ENCODE measurements around the gene CCER1.
"Not testable (repeated sequence)": the region's sequence is repeated elsewhere in the genome, so short reads cannot be mapped to it uniquely, and the experiment has no call there.

Gene CCER1, protein sequence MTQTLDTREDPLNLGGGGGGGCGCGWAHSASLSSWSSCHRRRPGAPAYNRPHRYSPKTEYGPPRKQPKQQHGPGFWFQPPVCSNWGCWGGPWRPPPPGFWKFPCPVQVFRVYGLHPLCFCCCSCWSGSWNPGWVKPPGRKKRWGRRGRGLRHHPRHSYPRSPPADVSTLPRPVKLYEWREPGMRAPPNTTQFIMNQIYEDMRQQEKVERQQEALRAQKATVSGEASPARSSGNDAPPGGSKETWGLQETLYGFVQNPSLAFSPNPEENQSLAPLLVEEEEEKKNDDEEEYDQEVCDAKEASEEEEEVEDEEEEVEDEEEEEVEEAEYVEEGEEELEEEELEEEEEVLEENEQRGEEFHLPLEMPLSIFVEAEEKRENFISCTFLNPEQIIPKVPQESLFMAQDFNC

DNA sequence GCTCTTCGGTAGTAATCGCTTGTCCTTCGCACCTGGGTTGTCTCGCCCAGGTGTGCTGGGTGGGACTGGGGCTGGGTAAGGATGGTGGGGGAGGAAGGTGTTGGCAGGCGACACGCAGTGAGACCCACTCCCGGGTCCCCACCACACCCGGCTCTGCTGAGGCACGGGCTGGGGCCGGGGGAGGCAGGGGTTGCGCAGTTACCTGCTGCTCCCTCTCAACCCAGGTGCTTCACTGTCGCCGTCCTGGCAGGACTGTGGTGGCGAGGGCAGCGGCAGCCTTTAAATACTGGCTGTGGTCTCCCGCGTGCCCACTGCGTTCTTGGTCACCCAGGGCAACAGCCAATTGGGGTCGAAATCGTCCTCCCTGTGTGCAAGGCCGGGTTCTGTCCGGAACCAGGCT, at the start of gene CCER1:
Gene CCER1, minus strand, starts transcription at position 256 of the 400 bp plus-strand sequence. CDS start 434 bp downstream, outside the sequence.
- DNase-seq (ENCODE audit: insufficient read length, low spot score): no peak
- no peak for FAIRE-seq

DNA sequence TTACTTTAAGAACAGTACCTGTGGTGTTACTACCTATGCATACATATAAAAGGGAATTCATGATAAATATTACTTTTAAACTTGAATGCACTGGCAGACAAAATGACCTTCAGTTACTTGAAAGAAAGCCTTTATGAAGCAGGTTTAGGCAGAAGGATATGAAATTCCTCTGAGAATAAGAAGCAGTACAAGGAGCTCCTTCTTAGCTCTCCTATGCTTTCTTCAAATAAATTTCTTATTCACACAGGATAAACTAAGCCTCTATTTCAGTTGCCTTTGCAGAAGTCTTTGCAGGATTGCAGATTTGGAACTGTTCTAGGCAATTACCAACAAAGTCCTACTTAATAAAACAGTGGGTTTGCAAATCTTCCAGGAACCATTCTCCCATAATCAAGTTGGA, 48.8 kb upstream of the CCER1 start:
- no peak for FAIRE-seq

DNA sequence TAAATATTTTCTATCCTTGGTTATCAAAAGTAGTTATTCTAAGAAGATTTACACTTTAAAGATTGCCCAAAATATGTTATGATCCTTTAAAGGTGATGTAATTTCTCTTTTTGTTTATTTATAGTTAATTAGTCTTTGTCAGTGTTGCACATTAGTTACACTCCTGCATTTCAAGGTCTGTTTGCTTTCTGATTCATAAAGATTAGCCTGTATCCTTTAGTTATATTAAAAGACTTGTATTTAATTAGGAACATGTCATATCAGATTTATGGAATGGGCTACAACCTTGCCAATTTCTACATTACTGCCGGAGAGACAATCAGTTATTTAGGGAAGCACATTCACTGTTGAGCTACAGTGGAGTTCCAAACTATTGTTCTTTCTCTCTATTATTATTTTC, 46.3 kb upstream of the CCER1 start:
- FAIRE-seq: no peak
- DNase-seq (ENCODE audit: insufficient read length, low spot score): no peak

More for the DNA sequence above, 48.8 kb upstream of the CCER1 start:
- no peak for DNase-seq (ENCODE audit: insufficient read length, low spot score)

DNA sequence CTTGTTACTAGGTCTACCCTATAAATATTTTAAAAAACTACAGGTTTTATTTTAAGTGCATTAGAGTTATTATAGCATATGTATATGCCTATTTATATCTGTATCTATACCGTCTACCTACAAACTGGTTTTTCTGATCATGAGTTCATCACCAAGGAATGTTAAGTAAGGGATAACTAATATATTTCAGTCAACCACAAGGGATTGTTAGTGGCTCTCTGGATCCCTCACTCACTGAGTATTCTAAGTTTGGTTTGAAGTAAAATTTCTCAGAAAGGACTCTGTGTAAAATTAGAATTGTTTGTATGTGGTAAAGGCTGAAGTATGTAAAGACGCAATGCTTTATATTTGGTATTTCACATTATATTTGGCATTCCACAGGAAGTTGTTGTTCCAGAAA, 45.0 kb upstream of the CCER1 start:
- no peak for FAIRE-seq
- no peak for DNase-seq (ENCODE audit: insufficient read length, low spot score)

DNA sequence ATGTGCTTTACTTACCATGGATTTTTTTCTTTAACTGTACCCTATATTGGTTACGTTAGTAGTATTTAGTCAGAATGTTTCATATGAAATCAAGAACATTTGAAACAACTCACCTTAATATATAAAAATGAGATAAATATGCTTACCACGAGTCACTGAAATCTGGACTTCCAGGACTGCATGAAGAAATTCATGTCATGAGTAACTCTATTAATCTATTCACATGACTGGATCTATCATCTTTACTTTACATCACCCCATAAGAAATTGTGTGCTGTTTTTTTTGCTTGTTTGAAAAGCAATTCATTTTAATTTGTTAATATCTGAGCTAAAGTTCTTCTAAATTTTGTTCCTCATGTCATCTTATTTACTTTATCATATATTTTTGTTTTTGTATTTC, 44.6 kb upstream of the CCER1 start:
- FAIRE-seq (no peak), DNase-seq (ENCODE audit: insufficient read length, low spot score) (no peak)

DNA sequence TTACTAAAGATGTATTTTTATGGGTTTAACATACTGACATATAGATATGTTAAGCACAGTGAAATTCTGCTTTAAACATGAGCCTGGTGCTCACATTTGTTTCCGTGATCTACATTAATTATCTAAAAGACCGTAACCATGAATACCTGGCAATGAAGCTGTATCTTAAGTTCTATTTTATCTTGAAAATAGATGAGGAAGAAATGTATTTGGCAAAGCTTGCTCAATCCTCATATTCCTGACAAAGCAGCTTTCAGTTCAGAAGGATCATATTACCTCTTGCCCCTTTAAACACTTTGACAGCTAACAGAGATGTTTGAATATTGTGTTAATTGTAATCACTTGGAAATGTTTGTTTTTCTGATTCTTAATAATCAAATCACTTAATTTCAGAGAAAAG, 40.0 kb upstream of the CCER1 start:
- FAIRE-seq (peak; percentile 26), DNase-seq (ENCODE audit: insufficient read length, low spot score) (no peak)

DNA sequence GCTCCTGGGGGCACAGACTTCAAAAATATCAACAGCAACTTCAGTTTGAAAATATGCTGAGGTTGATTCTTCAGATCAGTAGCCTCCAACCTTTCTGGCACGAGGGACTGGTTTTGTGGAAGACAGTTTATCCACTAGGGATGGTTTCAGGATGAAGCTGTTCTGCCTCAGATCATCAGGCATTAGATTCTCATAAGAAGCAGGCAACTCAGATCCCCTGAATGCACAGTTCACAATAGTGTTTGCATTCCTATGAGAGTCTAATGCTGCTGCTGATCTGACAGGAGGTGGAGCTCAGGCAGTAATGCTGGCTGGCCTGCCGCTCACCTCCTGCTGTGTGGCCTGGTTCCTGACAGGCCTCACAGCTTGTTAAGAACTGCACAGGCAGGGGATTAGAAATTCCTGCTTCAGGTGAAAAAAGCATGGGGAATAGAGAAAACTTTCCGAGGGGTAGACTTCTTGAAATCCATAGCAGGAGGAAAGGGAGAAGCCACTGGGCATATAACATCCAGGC, 37.0 kb upstream of the CCER1 start:
- no peak for FAIRE-seq
- no peak for DNase-seq (ENCODE audit: insufficient read length, low spot score)

DNA sequence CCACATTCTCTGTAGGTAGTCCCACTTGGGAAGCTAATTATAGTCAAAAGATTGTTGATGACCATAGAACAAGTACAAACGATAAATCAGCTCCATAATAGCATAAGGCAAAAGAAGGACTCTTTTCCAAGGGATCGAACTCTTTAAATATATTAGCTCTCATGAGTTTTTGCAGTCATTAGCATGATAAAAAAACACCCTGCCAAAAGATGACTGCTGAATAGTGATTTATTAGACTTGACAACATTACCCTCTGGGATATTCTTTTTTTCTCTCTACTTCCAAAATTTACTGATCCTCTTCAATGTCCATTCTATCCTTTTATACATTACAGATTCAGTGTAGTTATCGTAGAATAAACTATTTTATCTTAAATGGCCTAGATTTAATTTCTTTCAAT, 35.6 kb upstream of the CCER1 start:
- no peak for DNase-seq (ENCODE audit: insufficient read length, low spot score)

DNA sequence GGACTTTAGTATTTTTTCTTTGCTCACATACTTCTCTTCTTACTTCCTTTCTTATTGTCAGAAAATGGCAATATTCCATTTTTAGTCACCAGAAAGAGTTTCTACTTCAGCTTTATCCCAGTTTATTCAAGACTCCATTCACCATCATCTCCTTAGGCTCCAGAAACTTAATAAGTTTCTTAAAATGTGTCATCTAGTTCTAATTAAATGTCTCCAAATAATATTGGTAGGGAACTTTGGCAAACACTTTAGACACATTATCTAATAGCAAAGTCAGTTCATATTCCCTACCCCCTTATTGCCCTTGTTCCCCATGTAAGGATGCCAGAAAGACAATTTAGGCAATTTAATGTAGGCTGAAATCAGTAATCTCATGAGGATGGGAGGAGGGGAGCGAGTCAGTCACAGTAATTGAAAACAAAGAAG, 34.7 kb upstream of the CCER1 start:
- no peak for FAIRE-seq
- DNase-seq (ENCODE audit: insufficient read length, low spot score): no peak

More for the DNA sequence above, 35.6 kb upstream of the CCER1 start:
- FAIRE-seq: no peak

DNA sequence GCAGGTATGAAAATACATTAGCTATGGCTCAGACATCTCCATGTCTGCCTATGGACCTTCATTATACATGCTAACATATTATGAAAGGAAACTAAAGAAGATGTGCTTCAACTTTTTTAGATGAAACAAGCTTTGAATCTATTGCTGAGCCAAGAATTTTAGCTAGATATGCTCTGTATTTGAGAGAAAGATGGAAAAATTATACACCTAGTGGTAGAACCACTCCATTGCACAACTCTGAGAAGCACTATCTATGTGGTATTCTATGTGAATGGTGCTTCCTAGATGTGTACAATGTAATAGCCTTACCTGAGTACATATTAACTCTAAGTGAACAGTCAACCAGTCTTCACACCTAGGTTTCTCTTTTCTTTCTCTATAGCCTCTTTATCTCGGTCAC, 32.5 kb upstream of the CCER1 start:
- FAIRE-seq (no peak), DNase-seq (ENCODE audit: insufficient read length, low spot score) (no peak)

DNA sequence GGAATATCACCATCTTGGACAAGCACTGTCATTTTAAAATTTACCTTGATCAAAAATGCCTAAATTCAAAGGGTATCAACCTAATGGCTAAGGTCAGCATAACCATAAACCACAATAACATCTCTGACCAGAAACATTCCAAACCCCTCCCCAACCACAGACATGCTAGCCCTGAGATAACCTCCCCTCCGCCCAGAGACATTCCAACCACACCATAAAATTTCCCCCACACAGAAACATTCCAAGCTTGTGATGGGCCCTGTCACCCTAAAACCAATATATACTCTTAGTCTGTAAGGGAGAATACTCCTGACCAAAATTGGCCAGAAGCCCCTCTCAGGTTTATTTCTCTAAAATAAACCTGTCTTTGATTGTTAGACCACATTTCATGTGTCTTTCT, 32.1 kb upstream of the CCER1 start:
- no peak for DNase-seq (ENCODE audit: insufficient read length, low spot score)
- FAIRE-seq: no peak

DNA sequence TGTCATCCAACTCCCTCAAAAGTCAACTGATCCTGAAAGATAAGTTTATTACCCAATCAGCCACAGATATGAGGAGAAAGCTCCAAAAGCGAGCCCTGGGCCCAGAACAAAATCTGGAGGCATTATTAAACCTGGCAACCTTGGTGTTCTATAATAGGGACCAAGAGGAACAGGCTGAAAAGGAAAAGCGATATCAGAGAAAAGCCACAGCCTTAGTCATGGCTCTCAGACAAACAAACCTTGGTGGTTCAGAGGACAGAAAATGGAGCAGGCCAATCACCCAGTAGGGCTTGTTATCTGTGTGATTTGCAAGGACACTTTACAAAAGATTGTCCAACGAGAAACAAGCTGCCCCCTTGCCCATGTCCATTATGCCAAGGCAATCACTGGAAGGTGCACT, 30.4 kb upstream of the CCER1 start:
- DNase-seq (ENCODE audit: insufficient read length, low spot score); FAIRE-seq: not testable (repeated sequence)

DNA sequence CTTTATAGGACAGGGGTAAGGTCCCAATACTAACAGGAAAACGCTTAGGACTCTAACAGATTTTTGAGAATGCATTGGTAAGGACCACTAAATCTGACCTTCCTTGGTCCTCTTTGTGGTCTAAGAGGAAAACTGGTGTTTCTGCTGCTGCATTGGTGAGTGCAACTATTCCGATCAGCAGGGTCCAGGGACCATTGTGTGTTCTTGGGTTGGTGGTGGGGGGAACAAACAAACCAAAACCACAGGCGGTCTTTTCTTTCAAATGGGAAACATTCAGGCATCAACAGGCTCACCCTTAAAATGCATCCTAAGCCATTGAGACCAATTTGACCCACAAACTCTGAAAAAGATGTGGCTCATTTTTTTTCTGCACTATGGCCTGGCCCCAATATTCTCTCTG, 29.1 kb upstream of the CCER1 start:
- FAIRE-seq (no peak), DNase-seq (ENCODE audit: insufficient read length, low spot score) (no peak)

DNA sequence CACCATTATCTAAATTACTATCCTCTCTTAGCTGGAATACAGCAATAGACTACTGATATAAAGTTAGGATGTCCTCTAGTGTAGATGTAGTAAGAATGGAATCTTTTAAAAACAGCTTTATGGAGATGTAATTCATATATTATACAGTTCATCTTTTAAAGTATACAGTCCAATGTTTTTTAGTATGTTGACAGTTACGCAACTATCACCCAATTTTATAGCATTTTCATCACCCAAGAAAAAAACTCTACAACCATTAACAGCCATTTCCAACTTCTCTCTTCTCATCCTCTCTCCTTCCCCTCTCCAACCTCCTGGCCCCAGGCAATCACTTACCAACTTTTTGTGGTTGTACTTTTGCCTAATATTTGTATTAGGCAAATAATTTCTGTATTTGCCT, 27.2 kb upstream of the CCER1 start:
- DNase-seq (ENCODE audit: insufficient read length, low spot score): no peak
- no peak for FAIRE-seq

DNA sequence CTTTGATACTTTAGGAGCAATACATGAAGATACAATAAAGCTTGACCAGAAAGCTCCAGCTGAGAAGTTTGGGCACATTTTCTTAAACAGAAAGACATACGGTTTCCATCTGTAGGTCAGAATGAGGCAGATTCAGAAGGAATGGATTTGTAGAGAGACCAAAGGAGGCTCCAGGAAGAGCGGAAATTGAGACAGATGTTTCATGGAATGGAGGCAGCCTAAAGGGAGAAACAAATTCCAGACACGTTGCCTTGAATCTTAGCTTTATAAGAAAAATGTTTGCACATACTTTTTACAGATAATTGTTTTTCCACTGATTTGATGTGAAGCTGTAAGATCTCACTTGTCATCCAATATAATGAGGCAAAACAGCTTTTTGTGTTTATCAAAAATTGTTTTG, 25.0 kb upstream of the CCER1 start:
- DNase-seq (ENCODE audit: insufficient read length, low spot score) (no peak), FAIRE-seq (no peak)

DNA sequence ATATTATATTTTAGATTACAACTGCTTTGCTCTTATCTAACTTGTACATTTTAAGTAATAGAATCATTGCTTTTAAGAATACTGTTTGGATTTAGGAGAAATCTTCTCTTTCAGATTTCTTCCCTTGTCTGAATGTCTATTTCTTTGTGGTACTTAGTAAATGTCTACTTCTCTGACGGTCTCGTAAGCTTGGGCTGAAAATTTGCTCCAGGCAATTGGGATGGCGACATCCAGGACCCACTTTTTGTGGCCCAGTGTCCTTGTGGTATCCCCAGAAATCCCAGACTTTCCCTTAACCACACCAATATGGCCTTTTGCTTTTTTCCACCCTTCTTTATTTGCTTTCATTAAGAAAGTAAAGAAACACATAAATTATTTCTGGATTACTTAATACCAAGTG, 24.0 kb upstream of the CCER1 start:
- DNase-seq (ENCODE audit: insufficient read length, low spot score) (no peak), FAIRE-seq (no peak)

DNA sequence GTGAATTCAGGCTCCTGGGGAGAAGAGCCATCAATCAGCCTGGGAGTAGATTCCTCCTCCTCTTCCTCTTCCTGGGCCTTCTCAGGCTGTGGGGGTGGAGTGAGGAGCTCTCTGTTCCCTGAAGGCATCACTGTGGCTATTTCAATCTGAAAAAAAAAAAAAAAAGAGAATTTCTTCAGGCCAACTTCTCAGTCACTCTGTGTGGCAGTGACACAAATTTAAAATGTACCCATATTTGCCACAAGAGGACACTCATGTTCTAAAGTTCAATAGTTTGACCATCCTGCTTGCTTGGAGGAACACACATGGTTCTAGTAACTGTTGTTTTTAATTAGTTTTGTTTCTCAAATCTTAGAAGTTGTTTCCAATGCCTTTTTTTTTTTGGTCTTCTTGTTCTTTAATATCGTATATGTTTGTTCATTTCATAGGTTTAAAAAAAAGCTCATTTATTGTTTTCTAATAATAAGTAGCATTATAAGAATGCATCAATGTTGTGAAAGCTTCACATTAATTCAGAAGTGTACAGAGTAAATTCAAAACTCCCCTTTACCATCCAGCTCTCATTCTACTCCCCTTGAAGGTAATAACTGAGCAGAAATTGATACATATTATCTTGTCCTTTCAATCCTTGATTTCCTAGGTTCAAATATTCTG, 23.3 kb upstream of the CCER1 start:
- no peak for DNase-seq (ENCODE audit: insufficient read length, low spot score)
- peak; percentile 48 for FAIRE-seq

DNA sequence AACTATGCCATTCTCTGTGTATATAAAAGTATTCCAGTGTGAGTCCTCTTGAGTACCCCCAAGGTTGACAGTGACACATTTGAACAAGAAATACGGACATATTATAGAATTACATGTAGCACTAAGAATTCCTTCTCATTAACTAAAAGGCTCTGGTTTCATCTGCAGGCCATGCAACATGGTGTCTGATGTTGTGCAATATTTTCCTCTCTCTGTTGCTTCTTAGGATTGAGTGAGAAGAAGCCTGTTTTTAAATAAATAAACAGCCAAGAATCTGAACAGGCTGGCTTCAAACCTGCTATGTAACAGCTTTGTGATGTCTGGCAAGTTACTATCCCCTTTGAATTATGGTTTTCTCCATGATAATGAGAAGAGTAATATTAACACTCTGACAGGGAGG, 22.2 kb upstream of the CCER1 start:
- DNase-seq (ENCODE audit: insufficient read length, low spot score) (no peak), FAIRE-seq (no peak)

DNA sequence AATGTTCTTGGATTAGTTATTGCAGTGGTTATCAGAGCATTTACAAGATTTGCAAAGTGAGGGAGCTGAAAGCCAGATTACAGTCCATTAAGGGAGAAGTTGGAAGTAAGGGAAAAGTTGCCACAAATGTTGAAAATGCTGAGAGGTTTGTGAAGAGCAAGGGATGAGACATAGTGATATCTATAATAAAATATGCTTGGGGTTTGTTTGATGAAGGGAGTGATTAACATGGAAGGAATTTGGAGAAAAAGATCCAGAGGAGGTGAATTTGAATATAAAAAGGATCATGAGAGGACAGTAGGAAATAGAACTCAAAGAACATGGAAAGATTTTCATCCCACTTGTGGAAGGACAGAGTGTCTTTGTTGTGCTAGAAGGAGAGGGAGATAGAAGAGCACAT, 19.3 kb upstream of the CCER1 start:
- DNase-seq (ENCODE audit: insufficient read length, low spot score): no peak

DNA sequence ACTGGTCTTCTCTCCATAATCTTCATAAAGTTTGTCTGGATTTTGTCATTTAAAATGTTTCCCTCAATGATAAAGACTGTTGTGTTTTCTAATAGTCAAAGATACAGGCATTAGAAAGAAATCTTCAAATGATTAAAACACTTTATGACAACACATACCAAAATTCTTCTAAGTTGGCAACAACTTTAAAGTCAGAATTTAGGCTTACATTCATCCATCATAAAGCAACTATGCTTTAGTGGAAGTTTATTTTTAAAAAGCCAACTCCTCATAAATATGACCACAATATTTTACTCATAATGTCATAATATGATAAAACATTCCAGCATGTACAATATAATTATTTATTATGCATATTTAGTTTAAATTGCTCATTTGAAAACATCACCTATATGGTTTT, 17.2 kb upstream of the CCER1 start:
- DNase-seq (ENCODE audit: insufficient read length, low spot score) (no peak), FAIRE-seq (no peak)

More for the DNA sequence above, 19.3 kb upstream of the CCER1 start:
- no peak for FAIRE-seq

DNA sequence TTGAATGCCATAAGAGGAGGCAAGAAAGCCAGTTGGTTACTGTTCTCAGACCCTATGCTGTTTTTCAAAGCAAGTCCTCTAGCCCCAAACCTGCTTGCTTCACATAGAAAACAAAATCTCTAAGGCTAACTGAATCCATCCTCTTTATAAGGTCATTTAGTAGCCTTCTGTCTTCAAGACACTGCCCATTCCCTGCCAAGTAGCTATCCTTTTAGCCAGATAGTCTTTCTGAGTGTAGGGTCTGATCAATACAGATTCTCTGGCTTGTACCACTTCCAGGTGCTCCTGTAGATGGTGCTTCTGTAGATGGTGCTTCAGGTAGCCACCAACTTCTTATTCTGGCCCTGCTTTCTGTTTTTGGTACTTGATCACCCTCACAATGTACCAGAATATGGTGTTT, 15.9 kb upstream of the CCER1 start:
- no peak for FAIRE-seq
- DNase-seq (ENCODE audit: insufficient read length, low spot score): no peak

DNA sequence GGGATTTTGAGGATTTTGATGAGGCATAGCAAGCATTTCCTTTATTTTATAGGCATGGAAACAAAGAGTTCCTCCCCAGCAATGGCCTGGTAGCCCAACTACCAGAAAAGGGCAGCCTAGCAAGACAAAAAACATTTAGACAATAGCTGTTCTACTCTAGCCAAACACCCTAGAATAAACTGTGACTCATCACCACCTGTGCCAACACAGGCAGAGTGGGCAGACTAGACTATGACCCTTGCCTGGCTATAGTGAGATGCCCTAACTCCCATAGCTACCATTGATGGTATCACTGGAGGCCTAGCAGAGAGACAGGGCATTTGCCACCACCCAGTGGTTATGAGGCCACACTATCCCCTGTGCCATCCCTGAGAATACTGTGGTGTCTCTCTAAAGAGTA, 15.5 kb upstream of the CCER1 start:
- FAIRE-seq (no peak), DNase-seq (ENCODE audit: insufficient read length, low spot score) (no peak)
